GM12875 (cell line): ENCODE measurements around the gene GFPT2.

Experiments used
- H3K4me3 ChIP-seq: one replicate; pipeline ENCODE4 v1.5.1; 2011; ENCODE audit warnings: low read depth, low read length, control low read depth
- TF ChIP-seq, protein P1 (sequence below): IDR thresholded peaks from 2 replicates; pipeline ENCODE4 v1.5.1; 2011; ENCODE audit warnings: low read depth, mild to moderate bottlenecking, control low read depth, inconsistent platforms, low read length, moderate library complexity, borderline replicate concordance; ENCODE audit not compliant: insufficient read depth

The GFPT2 gene

DNA sequence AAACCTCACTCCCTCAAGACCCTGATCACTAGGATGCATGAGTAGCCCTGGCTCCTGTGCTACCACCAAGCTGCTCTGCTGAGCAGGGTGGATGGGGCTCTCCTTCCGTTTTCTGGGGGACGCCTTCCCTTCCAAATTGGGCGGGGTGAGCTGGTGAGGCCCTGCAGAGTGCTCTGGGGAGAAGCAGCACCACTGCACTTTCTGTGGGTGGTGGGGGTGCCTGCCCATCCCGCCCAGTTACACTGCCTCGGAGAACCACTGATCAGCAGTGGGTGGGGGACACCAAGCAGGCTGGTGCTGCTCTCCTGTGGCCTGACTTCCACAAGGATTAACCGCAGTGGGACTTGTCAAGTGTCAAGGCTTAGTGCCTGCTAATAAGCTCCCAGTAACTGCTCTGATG lies 19.0 kb downstream of the GFPT2 start:
- TF ChIP-seq, protein P1, sequence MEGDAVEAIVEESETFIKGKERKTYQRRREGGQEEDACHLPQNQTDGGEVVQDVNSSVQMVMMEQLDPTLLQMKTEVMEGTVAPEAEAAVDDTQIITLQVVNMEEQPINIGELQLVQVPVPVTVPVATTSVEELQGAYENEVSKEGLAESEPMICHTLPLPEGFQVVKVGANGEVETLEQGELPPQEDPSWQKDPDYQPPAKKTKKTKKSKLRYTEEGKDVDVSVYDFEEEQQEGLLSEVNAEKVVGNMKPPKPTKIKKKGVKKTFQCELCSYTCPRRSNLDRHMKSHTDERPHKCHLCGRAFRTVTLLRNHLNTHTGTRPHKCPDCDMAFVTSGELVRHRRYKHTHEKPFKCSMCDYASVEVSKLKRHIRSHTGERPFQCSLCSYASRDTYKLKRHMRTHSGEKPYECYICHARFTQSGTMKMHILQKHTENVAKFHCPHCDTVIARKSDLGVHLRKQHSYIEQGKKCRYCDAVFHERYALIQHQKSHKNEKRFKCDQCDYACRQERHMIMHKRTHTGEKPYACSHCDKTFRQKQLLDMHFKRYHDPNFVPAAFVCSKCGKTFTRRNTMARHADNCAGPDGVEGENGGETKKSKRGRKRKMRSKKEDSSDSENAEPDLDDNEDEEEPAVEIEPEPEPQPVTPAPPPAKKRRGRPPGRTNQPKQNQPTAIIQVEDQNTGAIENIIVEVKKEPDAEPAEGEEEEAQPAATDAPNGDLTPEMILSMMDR, result no peak
- no peak overlapping the region for H3K4me3 ChIP-seq

DNA sequence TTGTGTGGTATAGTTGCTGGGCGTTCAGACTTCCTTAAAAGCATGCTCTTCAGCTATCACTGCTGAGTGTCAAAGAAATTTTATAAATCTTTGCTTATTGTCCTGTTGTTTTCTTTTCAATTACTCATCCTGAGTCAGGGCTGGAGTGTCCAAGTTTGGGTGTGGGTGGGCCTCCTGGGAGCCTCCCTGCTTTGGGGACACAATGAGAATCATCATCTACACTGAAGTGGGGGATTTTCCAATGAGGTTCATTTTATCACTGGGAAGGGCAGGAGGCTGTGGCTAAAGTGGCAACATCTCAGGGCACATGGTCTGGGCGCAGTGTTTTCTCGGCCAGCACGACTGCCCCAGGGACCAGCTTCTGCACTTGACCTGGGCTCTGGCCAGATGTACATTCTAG lies 19.5 kb downstream of the GFPT2 start:
- TF ChIP-seq, protein P1, result no peak
- no peak overlapping the region for H3K4me3 ChIP-seq

DNA sequence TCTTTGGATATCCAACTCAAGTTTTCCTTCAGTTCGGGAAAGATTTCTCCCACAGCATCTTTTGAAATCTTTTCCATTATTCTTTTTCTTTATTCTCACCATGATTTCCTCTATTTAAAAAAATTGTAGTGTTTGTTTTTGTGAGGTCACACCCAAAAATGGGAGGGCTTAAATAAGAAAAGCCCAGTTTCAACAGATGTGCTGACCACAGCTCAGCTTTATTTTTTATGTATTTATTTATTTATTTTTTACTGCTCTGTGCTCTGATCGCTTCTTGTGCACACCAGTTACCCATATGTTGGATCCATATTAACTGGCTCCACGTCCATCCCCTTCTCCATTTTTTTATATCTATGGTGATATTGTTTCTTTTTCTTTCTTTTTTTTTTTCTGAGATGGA lies 20.3 kb downstream of the GFPT2 start:
- TF ChIP-seq, protein P1, result no peak
- H3K4me3 ChIP-seq, result no peak overlapping the region

DNA sequence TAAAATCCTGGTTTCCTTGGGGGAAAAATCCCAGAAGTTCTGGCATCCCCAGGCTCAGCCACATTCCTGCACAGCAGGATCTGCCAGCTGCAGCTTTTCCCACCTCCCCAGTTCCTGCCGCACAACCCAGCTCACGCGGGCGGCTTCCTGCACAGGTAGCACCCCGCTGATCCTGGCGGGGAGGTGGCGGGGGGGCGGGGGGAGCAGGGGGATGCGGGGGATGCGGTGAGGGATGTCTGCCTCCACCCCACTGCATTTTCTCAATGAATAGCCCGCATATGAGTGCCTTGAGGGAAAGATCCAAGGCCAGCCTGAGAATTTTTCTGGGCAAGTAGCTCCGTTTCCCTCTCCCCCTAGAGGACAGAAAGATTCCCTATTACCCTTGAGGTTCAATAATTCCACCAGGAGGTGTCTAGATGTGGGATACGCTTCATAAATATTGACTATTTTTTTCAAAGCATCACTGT lies 21.1 kb downstream of the GFPT2 start:
- H3K4me3 ChIP-seq, result no peak overlapping the region
- TF ChIP-seq, protein P1, result no peak

DNA sequence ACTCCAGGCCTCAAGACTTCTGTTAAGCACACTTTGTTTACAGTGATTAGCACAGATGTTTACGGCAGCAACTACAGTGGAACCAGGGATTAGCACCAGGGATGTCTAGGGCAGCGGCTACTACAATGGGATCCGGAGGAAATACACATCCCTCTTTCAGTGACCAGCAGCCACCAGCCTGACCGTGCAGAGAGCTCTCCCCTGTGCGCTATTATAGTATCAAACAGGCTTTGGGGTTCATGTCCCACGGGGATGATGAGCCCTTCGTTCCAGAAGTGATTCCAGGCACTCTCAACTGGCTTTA lies 21.5 kb downstream of the GFPT2 start:
- TF ChIP-seq, protein P1, result no peak
- no peak overlapping the region for H3K4me3 ChIP-seq

DNA sequence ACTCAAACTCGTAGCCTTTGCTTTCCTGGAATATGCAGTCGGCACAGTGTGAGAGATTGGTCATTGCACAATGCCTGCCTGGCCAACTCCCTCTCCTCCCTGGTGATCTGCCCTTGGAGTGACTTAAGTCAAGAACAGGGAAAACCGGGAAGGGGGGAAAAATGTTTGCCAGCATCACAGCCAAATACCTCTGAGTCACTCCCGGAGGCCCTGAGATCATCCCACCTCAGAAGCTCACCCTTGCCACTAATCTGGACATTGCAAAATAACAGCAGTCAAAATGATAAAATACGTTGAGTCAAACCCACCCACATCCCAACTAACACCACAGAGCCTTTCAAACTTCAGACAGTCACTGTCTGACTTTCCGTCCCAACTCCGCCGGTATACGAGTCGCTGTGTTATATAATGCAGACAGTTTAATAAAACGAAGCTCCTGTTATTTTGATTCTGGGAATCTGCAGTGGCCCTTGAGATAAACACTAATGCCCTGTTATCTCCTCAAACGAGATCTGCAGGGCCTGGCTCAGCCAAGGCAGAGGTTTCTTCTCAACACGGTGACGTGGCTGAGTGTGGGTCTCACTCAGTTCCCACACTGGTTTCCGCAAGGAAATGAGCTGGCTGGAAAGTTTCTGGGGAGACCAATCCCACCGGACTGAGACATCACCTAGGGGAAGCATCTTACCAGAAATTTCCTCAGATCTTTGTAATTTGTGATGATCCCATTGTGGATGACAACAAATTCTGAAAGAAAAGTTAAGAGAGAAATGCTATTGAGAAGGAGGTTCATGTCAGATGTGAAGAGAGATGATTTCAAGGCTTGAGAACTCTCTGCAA lies 22.1 kb downstream of the GFPT2 start:
- TF ChIP-seq, protein P1, result no peak
- H3K4me3 ChIP-seq, result no peak overlapping the region

DNA sequence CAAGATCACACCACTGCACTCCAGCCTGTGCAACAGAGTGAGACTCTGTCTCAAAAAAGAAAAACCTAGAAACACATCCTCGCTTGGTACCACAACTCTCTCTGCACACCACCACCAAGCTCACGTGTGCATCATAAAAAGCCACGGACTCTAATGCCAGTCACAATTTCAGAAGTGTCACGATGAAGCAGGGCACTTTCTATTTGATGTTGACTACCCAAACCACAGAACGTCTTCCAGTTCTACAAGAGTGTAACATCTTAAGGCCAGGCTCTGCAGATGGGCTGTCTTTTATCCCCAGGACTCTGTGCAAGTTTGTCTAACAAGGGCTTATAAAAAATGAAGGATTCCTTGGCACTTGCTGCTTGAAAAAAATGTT lies 22.9 kb downstream of the GFPT2 start:
- TF ChIP-seq, protein P1, result no peak
- H3K4me3 ChIP-seq, result no peak overlapping the region
